B cell (primary cell): ENCODE data around the gene WAC. TPM values are rescaled to one million over a fixed set of nuclear protein-coding genes. Genes with fewer than 3 reads are reported as not detected.

Source experiments
- ATAC-seq: fragments of 200-7000 bp; cut with Tn5 transposase; one replicate; pipeline ENCODE4 v1.10.0; 2021; ENCODE audit warnings: low read depth, mild to moderate bottlenecking, moderate number of reproducible peaks, moderate library complexity
- CTCF ChIA-PET: fragments of 350-600 bp; sonication (Branson Sonifier 250); formaldehyde crosslinking; loops from one replicate; lab custom pipeline; 2021; ENCODE audit warnings: antibody characterized with exemption, inconsistent platforms; lab: Charles Lee
- POLR2A ChIA-PET: fragments of 350-600 bp; sonication (Branson Sonifier 250); formaldehyde crosslinking; loops from one replicate; lab custom pipeline; 2021; ENCODE audit warnings: antibody characterized with exemption; lab: Charles Lee
- DNase-seq: peaks from one replicate; pipeline ENCODE4 v3.0.0; 2013
- H2AFZ ChIP-seq: 2 replicates; pipeline ENCODE4 v1.6.1; 2012; ENCODE audit warnings: mild to moderate bottlenecking, low read depth, low read length; ENCODE audit not compliant: insufficient read depth, poor library complexity, severe bottlenecking
- H3K27ac ChIP-seq, 2 donors: 1 replicate in 1 of 2; 2 replicates in 1 of 2; pipeline ENCODE4 v1.5.1; 2012 to 2013; ENCODE audit warnings: low read length in 2 of 2, mild to moderate bottlenecking in 2 of 2, moderate library complexity in 1 of 2
- H3K27me3 ChIP-seq, 4 experiments: fragments of 200-600 bp in 1 of 4; sonication (generic) in 1 of 4; replicated peaks in 1 of 4; 1 replicate in 2 of 4; 2 replicates in 2 of 4; pipeline versions ENCODE4 v1.6.1 to v1.7.0; 2013 to 2016; ENCODE audit warnings: low read length in 3 of 4, mild to moderate bottlenecking in 2 of 4, mixed read lengths in 1 of 4, moderate library complexity in 1 of 4; ENCODE audit not compliant: insufficient read depth in 4 of 4, control insufficient read depth in 3 of 4; ENCODE audit errors: control extremely low read depth in 1 of 4
- H3K36me3 ChIP-seq, 2 experiments: replicated peaks in 1 of 2; 1 replicate in 1 of 2; 2 replicates in 1 of 2; pipeline versions ENCODE4 v1.6.1 to v1.7.1; 2013; ENCODE audit warnings: low read length in 1 of 2; ENCODE audit not compliant: insufficient read depth in 2 of 2, control insufficient read depth in 1 of 2; ENCODE audit errors: control extremely low read depth in 1 of 2, extremely low read depth in 1 of 2
- H3K4me1 ChIP-seq, 2 donors: fragments of 200-600 bp in 1 of 2; sonication (generic) in 1 of 2; 1 replicate in 1 of 2; 2 replicates in 1 of 2; pipeline versions ENCODE4 v1.5.1 to v1.6.1; 2013 to 2017; ENCODE audit warnings: low read length in 2 of 2; ENCODE audit not compliant: control insufficient read depth in 2 of 2, insufficient read depth in 2 of 2
- H3K4me2 ChIP-seq: replicated peaks from 2 replicates; pipeline ENCODE3; 2012; ENCODE audit warnings: mild to moderate bottlenecking, low read depth, low read length; ENCODE audit not compliant: poor library complexity, severe bottlenecking
- H3K4me3 ChIP-seq, 5 experiments: fragments of 200-600 bp in 1 of 5; sonication (generic) in 1 of 5; 1 replicate in 3 of 5; 2 replicates in 2 of 5; pipeline versions ENCODE4 v1.5.1 to v1.7.0; 2011 to 2016; ENCODE audit warnings: low read length in 4 of 5, mild to moderate bottlenecking in 4 of 5, low read depth in 2 of 5, control low read depth in 1 of 5, moderate library complexity in 1 of 5; ENCODE audit not compliant: insufficient read depth in 1 of 5; ENCODE audit errors: control extremely low read depth in 1 of 5, extremely low read depth in 1 of 5
- H3K79me2 ChIP-seq: fragments of 200-600 bp; sonication (generic); one replicate; pipeline ENCODE4 v1.6.0; 2016; ENCODE audit warnings: low read length; ENCODE audit not compliant: control insufficient read depth, insufficient read depth
- H3K9ac ChIP-seq: fragments of 200-600 bp; sonication (generic); 2 replicates; pipeline ENCODE4 v1.6.1; 2017; ENCODE audit warnings: mild to moderate bottlenecking, low read length, moderate library complexity
- H3K9me3 ChIP-seq, 3 donors: one replicate each; pipeline versions ENCODE4 v1.6.1 to v1.7.1; 2013; ENCODE audit warnings: low read length in 2 of 3; ENCODE audit not compliant: control insufficient read depth in 2 of 3, insufficient read depth in 1 of 3; ENCODE audit errors: control extremely low read depth in 1 of 3
- H4K20me1 ChIP-seq: 2 replicates; pipeline ENCODE4 v1.6.0; 2012; ENCODE audit warnings: mild to moderate bottlenecking, low read length; ENCODE audit not compliant: insufficient read depth, control insufficient read depth, poor library complexity, severe bottlenecking
- H3K27ac Mint-ChIP-seq: one replicate; pipeline ENCODE4 v1.8.0; 2021; ENCODE audit warnings: mixed read lengths
- H3K27me3 Mint-ChIP-seq: one replicate; pipeline ENCODE4 v1.8.0; 2021; ENCODE audit warnings: mixed read lengths
- H3K4me1 Mint-ChIP-seq: one replicate; pipeline ENCODE4 v1.8.0; 2021; ENCODE audit warnings: mixed read lengths
- H3K4me3 Mint-ChIP-seq: one replicate; pipeline ENCODE4 v1.8.0; 2021; ENCODE audit warnings: mixed read lengths
- H3K9me3 Mint-ChIP-seq: one replicate; pipeline ENCODE4 v1.8.0; 2022; ENCODE audit warnings: mixed read lengths; ENCODE audit not compliant: insufficient read depth
- CTCF ChIP-seq: fragments of 200-600 bp; IDR thresholded peaks from one replicate; pipeline ENCODE4 v1.8.0; 2022; ENCODE audit warnings: antibody characterized with exemption, mild to moderate bottlenecking
- EZH2 ChIP-seq: IDR thresholded peaks from 2 replicates; pipeline ENCODE4 v1.6.1; 2012; ENCODE audit warnings: borderline replicate concordance, low read depth, mild to moderate bottlenecking, moderate library complexity, low read length; ENCODE audit not compliant: insufficient read depth, poor library complexity, severe bottlenecking
- WGBS: methylation state at CpG from one replicate; pipeline ENCODE4 v1.1.5; 2013; ENCODE audit warnings: missing lambda C conversion rate; ENCODE audit not compliant: insufficient coverage; 5-methylcytosine and 5-hydroxymethylcytosine counted together
- intact Hi-C: fragments of 100-400 bp; cut with micrococcal nuclease; formaldehyde crosslinking; loops from one replicate; pipeline ENCODE4 v1.10.0; 2022
- polyA plus RNA-seq: library from polyadenylated mRNA; depleted of rRNA; stranded (reverse); fragments of >200 nt; gene quantifications from 2 replicates; pipeline ENCODE4 v1.2.3, GENCODE V29; 2012
- total RNA-seq, 2 donors: library from RNA; stranded (reverse); fragments of 120-200 nt in 1 of 2; gene quantifications; 1 replicate in 1 of 2; 2 replicates in 1 of 2; pipeline versions ENCODE4 v1.2.3 to v1.2.4, GENCODE V29; 2013 to 2022

WAC gene
- total and polyA plus RNA-seq, 2 donors (not counting 1 experiment from before 2014, with no cell fraction given): 77.4 to 196 TPM

GRCh38 chr10:28668363-28669226, 135.7 kb downstream of the WAC start:
- H3K4me3 Mint-ChIP-seq: peak overlapping the region; percentile 67
- H3K9me3 Mint-ChIP-seq: no peaks in the 10 kb centered on the region
- peaks cover 0 to 61% (median 38%) of the 10 kb centered on the region in 4 experiments for H3K27me3 ChIP-seq
- ATAC-seq (peak; percentile 64), DNase-seq (peak; percentile 64)
- H3K27ac Mint-ChIP-seq: no peak overlapping the region
- H3K4me2 ChIP-seq: peak overlapping the region; percentile 73
- intact Hi-C loops: no loop called here
- H2AFZ ChIP-seq: peak overlapping the region; percentile 66
- POLR2A ChIA-PET: no interaction called here
- H3K27ac ChIP-seq: no peak overlapping the region
- CTCF ChIA-PET: no interaction called here
- H3K4me3 ChIP-seq: peak overlapping the region in 3 of 5 experiments; percentile 2 to 41 (median 40)
- WGBS: 2% methylated on average over 54 of the region's 59 CpGs
- peaks cover 0 to 5% (median 0%) of the 10 kb centered on the region in 3 donors for H3K9me3 ChIP-seq
- no peaks in the 10 kb centered on the region for H4K20me1 ChIP-seq
- H3K4me1 ChIP-seq: peaks cover 14 to 17% of the 10 kb centered on the region in 2 donors
- H3K27me3 Mint-ChIP-seq: peaks cover 75% of the 10 kb centered on the region
- TF ChIP-seq EZH2 (no peak), CTCF (no peak)
- peak overlapping the region; percentile 43 for H3K9ac ChIP-seq
- no peaks in the 10 kb centered on the region for H3K79me2 ChIP-seq
- no peaks in the 10 kb centered on the region for H3K36me3 ChIP-seq
- H3K4me1 Mint-ChIP-seq: peaks cover 9% of the 10 kb centered on the region
